ENCODE data around the gene AFAP1L1.

- TF ChIP-seq CTCF (conservative IDR thresholded peaks at IDR 0.05 in 1 of 2, IDR thresholded peaks at IDR 0.05 in 1 of 2; ENCODE audit: extremely low read depth in 1 of 2, insufficient read depth in 1 of 2, low read depth in 1 of 2, low read length in 2 of 2) (no peak), EZH2 (IDR thresholded peaks at IDR 0.05; ENCODE audit: borderline replicate concordance, low read length) (no peak)
Observed at GRCh38 chr5:149283626-149284480, 12.2 kb downstream of the AFAP1L1 start.

Measured in mammary epithelial cell (primary cell).